ENCODE data around the gene CYP24A1.

CYP24A1 gene

DNA sequence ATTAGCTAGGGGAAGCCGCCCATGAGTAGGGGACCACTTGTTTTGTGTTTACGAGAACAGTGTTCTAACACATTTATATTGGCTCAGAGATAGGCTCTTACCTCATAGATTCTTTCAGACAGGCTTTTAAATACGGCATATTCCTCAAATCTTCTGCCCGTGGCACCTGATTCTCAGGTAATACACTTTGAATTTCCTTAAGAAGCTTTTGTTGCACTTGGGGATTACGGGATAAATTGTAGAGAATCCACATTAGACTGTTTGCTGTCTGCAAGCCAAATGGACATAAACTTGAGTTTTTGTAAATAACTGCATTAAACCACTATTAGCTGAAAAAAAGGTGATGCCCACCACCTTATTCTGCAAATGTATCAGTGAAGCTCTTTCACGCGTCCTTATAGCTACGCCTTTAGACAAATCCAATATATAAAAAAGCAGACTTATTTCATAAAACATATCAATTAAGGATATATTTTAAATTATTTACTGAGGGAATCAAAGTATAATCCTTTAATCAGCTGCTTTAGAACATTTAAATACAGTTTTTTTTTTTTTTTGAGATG lies 14.8 kb downstream of the CYP24A1 start:
- in situ Hi-C loops (cut with MboI; ENCODE audit: low sequenced_read_pairs, unreplicated experiment): no loop called here
- no peak for DNase-seq (ENCODE audit: low spot score)
- TF ChIP-seq, protein P1, sequence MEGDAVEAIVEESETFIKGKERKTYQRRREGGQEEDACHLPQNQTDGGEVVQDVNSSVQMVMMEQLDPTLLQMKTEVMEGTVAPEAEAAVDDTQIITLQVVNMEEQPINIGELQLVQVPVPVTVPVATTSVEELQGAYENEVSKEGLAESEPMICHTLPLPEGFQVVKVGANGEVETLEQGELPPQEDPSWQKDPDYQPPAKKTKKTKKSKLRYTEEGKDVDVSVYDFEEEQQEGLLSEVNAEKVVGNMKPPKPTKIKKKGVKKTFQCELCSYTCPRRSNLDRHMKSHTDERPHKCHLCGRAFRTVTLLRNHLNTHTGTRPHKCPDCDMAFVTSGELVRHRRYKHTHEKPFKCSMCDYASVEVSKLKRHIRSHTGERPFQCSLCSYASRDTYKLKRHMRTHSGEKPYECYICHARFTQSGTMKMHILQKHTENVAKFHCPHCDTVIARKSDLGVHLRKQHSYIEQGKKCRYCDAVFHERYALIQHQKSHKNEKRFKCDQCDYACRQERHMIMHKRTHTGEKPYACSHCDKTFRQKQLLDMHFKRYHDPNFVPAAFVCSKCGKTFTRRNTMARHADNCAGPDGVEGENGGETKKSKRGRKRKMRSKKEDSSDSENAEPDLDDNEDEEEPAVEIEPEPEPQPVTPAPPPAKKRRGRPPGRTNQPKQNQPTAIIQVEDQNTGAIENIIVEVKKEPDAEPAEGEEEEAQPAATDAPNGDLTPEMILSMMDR (IDR thresholded peaks at IDR 0.05; ENCODE audit: borderline replicate concordance, control extremely low read depth, extremely low read depth, insufficient read depth, missing control alignments): no peak

GRCh38 chr20:54158226-54158625 lies 15.6 kb downstream of the CYP24A1 start:
- DNase-seq (ENCODE audit: low spot score): no peak
- in situ Hi-C loops (cut with MboI; ENCODE audit: low sequenced_read_pairs, unreplicated experiment): no loop called here
- TF ChIP-seq, protein P1 (IDR thresholded peaks at IDR 0.05; ENCODE audit: borderline replicate concordance, control extremely low read depth, extremely low read depth, insufficient read depth, missing control alignments): no peak

DNA sequence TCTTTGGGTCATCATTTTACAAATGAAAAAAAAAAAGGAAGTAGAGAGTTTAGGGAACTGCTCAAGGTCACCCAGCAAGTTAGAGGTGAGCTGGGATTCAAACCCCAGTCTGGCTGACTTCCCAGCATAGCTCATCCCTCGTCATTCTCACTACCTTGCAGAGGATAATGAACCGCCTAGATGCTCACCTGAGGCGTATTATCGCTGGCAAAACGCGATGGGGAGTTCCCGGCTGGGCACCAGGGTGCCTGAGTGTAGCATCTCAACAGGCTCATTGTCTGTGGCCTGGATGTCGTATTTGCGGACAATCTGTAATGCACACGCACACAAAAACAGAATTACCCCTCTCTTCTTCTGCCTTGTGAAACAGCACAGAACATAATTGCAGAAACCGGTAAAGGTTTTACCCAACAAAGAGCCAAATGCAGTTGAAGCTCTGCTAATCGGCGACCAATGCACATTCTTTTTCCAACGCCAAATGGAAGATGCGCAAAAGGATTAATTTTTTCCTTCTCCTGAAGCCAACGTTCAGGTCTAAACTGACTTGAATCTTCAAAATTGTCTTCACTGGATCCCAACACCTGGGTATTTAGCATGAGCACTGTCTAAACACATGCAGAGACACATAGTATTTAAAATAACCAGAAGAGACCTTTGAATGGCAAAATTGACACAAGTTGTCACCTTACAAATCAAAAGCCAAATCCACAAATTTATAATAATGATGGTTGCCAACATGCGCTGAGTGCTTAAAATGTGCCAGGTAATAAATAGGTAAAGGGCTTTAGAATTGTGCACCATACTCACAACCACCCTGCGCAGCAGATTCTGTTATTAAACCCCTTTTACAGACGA lies 16.6 kb downstream of the CYP24A1 start:
- DNase-seq (ENCODE audit: low spot score): no peak
- in situ Hi-C loops (cut with MboI; ENCODE audit: low sequenced_read_pairs, unreplicated experiment): no loop called here
- TF ChIP-seq, protein P1 (IDR thresholded peaks at IDR 0.05; ENCODE audit: borderline replicate concordance, control extremely low read depth, extremely low read depth, insufficient read depth, missing control alignments): no peak

DNA sequence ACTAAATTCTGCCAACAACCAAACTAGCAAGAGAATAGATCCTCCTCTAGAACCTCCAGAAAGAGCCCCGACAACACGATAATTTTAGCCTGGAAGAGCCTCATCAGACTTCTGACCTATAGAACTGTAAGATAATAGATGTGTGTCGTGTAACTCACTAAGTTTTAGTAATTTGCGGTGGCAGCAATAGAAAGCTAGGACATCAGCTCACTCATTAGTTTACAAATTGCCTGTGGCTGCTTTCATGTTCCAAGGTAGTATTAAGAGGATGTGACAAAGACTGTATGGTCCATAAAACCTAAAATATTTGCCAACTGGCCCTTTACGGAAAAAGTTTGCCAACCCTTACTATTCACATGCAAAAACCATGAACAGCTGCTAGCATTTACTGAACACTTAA lies 17.3 kb downstream of the CYP24A1 start:
- DNase-seq (ENCODE audit: low spot score): no peak
- in situ Hi-C loops (cut with MboI; ENCODE audit: low sequenced_read_pairs, unreplicated experiment): no loop called here
- TF ChIP-seq, protein P1 (IDR thresholded peaks at IDR 0.05; ENCODE audit: borderline replicate concordance, control extremely low read depth, extremely low read depth, insufficient read depth, missing control alignments): no peak

- DNase-seq (ENCODE audit: low spot score): no peak
- in situ Hi-C loops (cut with MboI; ENCODE audit: low sequenced_read_pairs, unreplicated experiment): no loop called here
- TF ChIP-seq, protein P1 (IDR thresholded peaks at IDR 0.05; ENCODE audit: borderline replicate concordance, control extremely low read depth, extremely low read depth, insufficient read depth, missing control alignments): no peak
Observed at GRCh38 chr20:54155736-54156317, 18.0 kb downstream of the CYP24A1 start.

DNA sequence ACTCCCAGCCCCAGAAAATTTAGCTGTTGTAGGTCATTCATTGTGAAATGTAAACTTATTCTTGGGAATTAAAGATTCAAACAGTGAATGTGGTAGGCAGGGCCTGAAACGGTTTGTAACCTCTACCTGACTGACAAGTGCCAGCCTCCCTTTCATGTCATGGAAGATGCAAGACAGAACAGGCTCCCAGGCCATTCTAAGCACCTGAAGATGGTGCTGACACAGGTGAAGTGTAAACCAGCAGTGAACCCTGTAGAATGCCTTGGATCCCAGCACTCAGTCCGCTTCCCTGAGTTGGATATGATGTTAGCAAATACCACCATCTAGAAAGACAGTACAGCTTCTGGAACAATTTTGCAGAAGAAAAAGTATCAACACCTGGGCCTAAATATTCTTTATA lies 19.3 kb downstream of the CYP24A1 start:
- TF ChIP-seq, protein P1 (IDR thresholded peaks at IDR 0.05; ENCODE audit: borderline replicate concordance, control extremely low read depth, extremely low read depth, insufficient read depth, missing control alignments): no peak
- in situ Hi-C loops (cut with MboI; ENCODE audit: low sequenced_read_pairs, unreplicated experiment): no loop called here

More for the DNA sequence above, 19.3 kb downstream of the CYP24A1 start:
- DNase-seq (ENCODE audit: low spot score): no peak

Measured in GM13976 (cell line).